CD14-positive monocyte (primary cell): ENCODE measurements around the gene VAV2. TPM values are rescaled to one million over a fixed set of nuclear protein-coding genes. Genes with fewer than 3 reads are reported as not detected.

Source experiments
- DNase-seq, 3 donors: peaks; one replicate each; pipeline ENCODE4 v3.0.0-alpha.2; 2011 to 2022
- H2AFZ ChIP-seq: 2 replicates; pipeline ENCODE4 v1.6.0; 2012; ENCODE audit warnings: mild to moderate bottlenecking, low read depth, low read length, inconsistent platforms; ENCODE audit not compliant: insufficient read depth, poor library complexity, severe bottlenecking
- H3K27ac ChIP-seq, 2 donors: 1 replicate in 1 of 2; 2 replicates in 1 of 2; pipeline ENCODE4 v1.5.1; 2012 to 2013; ENCODE audit warnings: low read length in 2 of 2, control low read depth in 1 of 2, inconsistent platforms in 1 of 2, low read depth in 1 of 2, mild to moderate bottlenecking in 1 of 2
- H3K27me3 ChIP-seq, 2 donors: one replicate each; pipeline versions ENCODE4 v1.6.0 to v1.6.1; 2011 to 2013; ENCODE audit warnings: low read length in 2 of 2; ENCODE audit not compliant: control insufficient read depth in 2 of 2, insufficient read depth in 2 of 2
- H3K36me3 ChIP-seq, 2 donors: replicated peaks in 1 of 2; 1 replicate in 1 of 2; 2 replicates in 1 of 2; pipeline versions ENCODE4 v1.5.1 to v1.6.1; 2012 to 2013; ENCODE audit warnings: low read length in 2 of 2, control low read depth in 1 of 2, inconsistent platforms in 1 of 2, mild to moderate bottlenecking in 1 of 2; ENCODE audit not compliant: insufficient read depth in 2 of 2, control insufficient read depth in 1 of 2
- H3K4me1 ChIP-seq, 2 donors: 1 replicate in 1 of 2; 2 replicates in 1 of 2; pipeline versions ENCODE4 v1.5.1 to v1.6.1; 2012 to 2013; ENCODE audit warnings: low read length in 2 of 2, control low read depth in 1 of 2, inconsistent platforms in 1 of 2, mild to moderate bottlenecking in 1 of 2, moderate library complexity in 1 of 2; ENCODE audit not compliant: insufficient read depth in 2 of 2, control insufficient read depth in 1 of 2
- H3K4me2 ChIP-seq: replicated peaks from 2 replicates; pipeline ENCODE3; 2012; ENCODE audit warnings: low read length, moderate library complexity, mild to moderate bottlenecking; ENCODE audit not compliant: poor library complexity, severe bottlenecking; ENCODE audit errors: extremely low read depth
- H3K4me3 ChIP-seq, 3 experiments: fragments of 200-600 bp in 1 of 3; sonication (generic) in 1 of 3; replicated peaks in 1 of 3; 1 replicate in 2 of 3; 2 replicates in 1 of 3; pipeline ENCODE4 v1.5.1; 2011 to 2013; ENCODE audit warnings: low read length in 3 of 3, mild to moderate bottlenecking in 3 of 3, control low read depth in 2 of 3, low read depth in 2 of 3, inconsistent platforms in 1 of 3, moderate library complexity in 1 of 3
- H3K79me2 ChIP-seq: 2 replicates; pipeline ENCODE4 v1.6.0; 2012; ENCODE audit warnings: mild to moderate bottlenecking, control low read depth, inconsistent platforms, low read length, moderate library complexity; ENCODE audit not compliant: insufficient read depth
- H3K9ac ChIP-seq: 2 replicates; pipeline ENCODE4 v1.6.0; 2017; ENCODE audit warnings: low read length, mild to moderate bottlenecking; ENCODE audit not compliant: insufficient read depth, poor library complexity, severe bottlenecking
- H3K9me3 ChIP-seq, 2 donors: replicated peaks in 1 of 2; 1 replicate in 1 of 2; 2 replicates in 1 of 2; pipeline versions ENCODE4 v1.5.1 to v1.6.1; 2012 to 2013; ENCODE audit warnings: low read length in 2 of 2, control low read depth in 1 of 2; ENCODE audit not compliant: control insufficient read depth in 1 of 2, insufficient read depth in 1 of 2
- H4K20me1 ChIP-seq: 2 replicates; pipeline ENCODE4 v1.6.0; 2012; ENCODE audit warnings: mild to moderate bottlenecking, low read length, control low read depth, moderate library complexity; ENCODE audit not compliant: insufficient read depth
- H3K27ac Mint-ChIP-seq, 7 donors: one replicate each; pipeline ENCODE4 v1.8.0; 2020; ENCODE audit warnings: mild to moderate bottlenecking in 7 of 7, mixed read lengths in 7 of 7, moderate library complexity in 6 of 7, inconsistent platforms in 2 of 7
- H3K27me3 Mint-ChIP-seq, 3 donors: one replicate each; pipeline ENCODE4 v1.8.0; 2021 to 2022; ENCODE audit warnings: low read depth in 3 of 3, mild to moderate bottlenecking in 3 of 3, mixed read lengths in 3 of 3, moderate library complexity in 3 of 3, inconsistent platforms in 1 of 3
- H3K36me3 Mint-ChIP-seq, 2 donors: one replicate each; pipeline ENCODE4 v1.8.0; 2020; ENCODE audit warnings: mixed read lengths in 2 of 2, inconsistent platforms in 1 of 2, mild to moderate bottlenecking in 1 of 2
- H3K4me1 Mint-ChIP-seq: one replicate; pipeline ENCODE4 v1.8.0; 2020; ENCODE audit warnings: mild to moderate bottlenecking, mixed read lengths
- H3K4me3 Mint-ChIP-seq, 2 donors: one replicate each; pipeline ENCODE4 v1.8.0; 2020; ENCODE audit warnings: mild to moderate bottlenecking in 2 of 2, mixed read lengths in 2 of 2, moderate library complexity in 1 of 2
- H3K9me3 Mint-ChIP-seq, 7 donors: one replicate each; pipeline ENCODE4 v1.8.0; 2020 to 2022; ENCODE audit warnings: mixed read lengths in 7 of 7, mild to moderate bottlenecking in 6 of 7, moderate library complexity in 6 of 7, inconsistent platforms in 2 of 7
- CTCF ChIP-seq: fragments of 200-600 bp; IDR thresholded peaks from one replicate; pipeline ENCODE4 v1.8.0; 2022; ENCODE audit warnings: antibody characterized with exemption, mild to moderate bottlenecking
- WGBS: methylation state at CpG from one replicate; pipeline ENCODE4 v1.1.5; 2013; ENCODE audit warnings: missing lambda C conversion rate; ENCODE audit not compliant: insufficient coverage; 5-methylcytosine and 5-hydroxymethylcytosine counted together
- intact Hi-C, 2 donors: fragments of 100-400 bp; cut with micrococcal nuclease; formaldehyde crosslinking; loops; one replicate each; pipeline versions ENCODE4 v1.15.0 to v1.15.1; 2023
- polyA plus RNA-seq, 3 donors: library from polyadenylated mRNA; depleted of rRNA in 1 of 3; unstranded in 2 of 3; stranded (reverse) in 1 of 3; fragments of 300-500 nt in 2 of 3; fragments of >200 nt in 1 of 3; fragmentation: Illumina TruSeq in 2 of 3; gene quantifications; 1 replicate in 2 of 3; 2 replicates in 1 of 3; pipeline ENCODE4 v1.2.3, GENCODE V29; 2012 to 2021

Gene VAV2
- polyA plus RNA-seq, 3 donors = 2.3 to 13.6 (median 2.3) TPM

DNA sequence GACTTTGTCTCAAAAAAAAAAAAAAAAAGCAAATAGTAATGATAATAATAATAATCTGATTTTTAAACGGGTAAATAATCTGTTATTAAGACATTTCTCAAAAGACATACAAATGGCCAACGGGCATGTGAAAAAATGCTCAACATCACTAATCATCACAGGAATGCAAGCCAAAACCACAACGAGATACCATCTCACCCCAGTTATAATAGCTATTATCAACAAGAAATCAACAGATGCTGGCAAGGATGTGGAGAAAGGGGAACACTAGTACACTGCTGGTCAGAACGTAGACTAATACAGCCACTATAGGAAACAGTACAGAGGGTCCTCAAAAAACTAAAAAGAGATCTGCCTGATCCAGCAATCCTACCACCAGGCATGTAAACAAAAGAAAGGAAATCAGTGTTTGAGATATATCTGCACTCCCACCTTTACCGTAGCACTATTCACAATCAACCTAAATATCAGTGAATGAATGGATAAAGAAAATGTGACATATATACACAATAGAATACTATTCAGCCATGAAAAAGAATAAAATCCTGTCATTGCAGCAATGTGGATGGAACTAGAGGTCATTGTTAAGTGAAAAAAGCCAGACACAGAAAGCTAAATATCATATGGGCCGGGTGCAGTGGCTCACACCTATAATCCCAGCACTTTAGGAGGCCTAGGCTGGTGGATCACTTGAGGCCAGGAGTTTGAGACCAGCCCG is 24.9 kb downstream of the VAV2 start:
- no peak overlapping the region for H3K4me2 ChIP-seq
- peaks cover 0 to 2% of the 10 kb centered on the region in 2 donors for H3K4me1 ChIP-seq
- H3K79me2 ChIP-seq = peaks cover 32% of the 10 kb centered on the region
- no peaks in the 10 kb centered on the region for H3K36me3 ChIP-seq
- no peaks in the 10 kb centered on the region for H3K27me3 ChIP-seq
- no CpG with 5 or more reads among the region's 7 CpGs for WGBS
- no peak overlapping the region for H3K4me3 ChIP-seq
- no peak overlapping the region for H3K27ac Mint-ChIP-seq
- H3K27me3 Mint-ChIP-seq = peaks cover 0 to 5% (median 2%) of the 10 kb centered on the region in 3 donors
- H3K27ac ChIP-seq = no peak overlapping the region
- no peak overlapping the region for H2AFZ ChIP-seq
- H3K9me3 Mint-ChIP-seq = peaks cover 10 to 17% (median 12%) of the 10 kb centered on the region in 7 donors
- peaks cover 89% of the 10 kb centered on the region for H4K20me1 ChIP-seq
- peaks cover 3 to 8% of the 10 kb centered on the region in 2 donors for H3K9me3 ChIP-seq
- intact Hi-C loops = no loop called here
- H3K36me3 Mint-ChIP-seq = peaks cover 0 to 6% of the 10 kb centered on the region in 2 donors
- TF ChIP-seq CTCF = no peak
- no peak for DNase-seq
- H3K4me1 Mint-ChIP-seq = peaks cover 4% of the 10 kb centered on the region
- H3K4me3 Mint-ChIP-seq = no peak overlapping the region
- no peak overlapping the region for H3K9ac ChIP-seq

DNA sequence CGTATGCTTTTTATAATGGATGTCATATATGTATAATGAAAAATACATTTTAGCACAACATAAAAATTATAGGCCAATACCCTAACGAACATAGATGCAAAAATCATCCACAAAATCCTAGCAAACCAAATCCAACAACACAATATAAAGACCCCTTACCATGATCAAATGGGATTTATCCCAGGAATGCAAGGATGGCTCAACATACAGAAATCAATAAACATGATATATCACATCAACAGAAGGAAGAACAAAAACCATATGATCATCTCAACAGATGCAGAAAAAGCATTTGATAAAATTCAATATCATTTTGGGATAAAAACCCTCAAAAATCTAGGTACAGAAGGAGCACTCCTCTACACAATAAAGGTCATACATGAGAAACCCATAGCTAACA is 27.7 kb downstream of the VAV2 start:
- Mint-ChIP-seq H3K4me3 (no peak overlapping the region), H3K4me1 (peaks cover 24% of the 10 kb centered on the region), H3K27me3 (peaks cover 0 to 9% (median 6%) of the 10 kb centered on the region in 3 donors), H3K36me3 (peaks cover 0 to 8% of the 10 kb centered on the region in 2 donors), H3K9me3 (peaks cover 10 to 19% (median 12%) of the 10 kb centered on the region in 7 donors), H3K27ac (no peak overlapping the region)
- H4K20me1 ChIP-seq = peaks cover 88% of the 10 kb centered on the region
- no peak overlapping the region for H3K4me3 ChIP-seq
- H2AFZ ChIP-seq = no peak overlapping the region
- no peaks in the 10 kb centered on the region for H3K36me3 ChIP-seq
- intact Hi-C loops = no loop called here
- DNase-seq = no peak
- no peak overlapping the region for H3K4me2 ChIP-seq
- no CpG with 5 or more reads among the region's 2 CpGs for WGBS
- H3K9ac ChIP-seq = no peak overlapping the region
- peaks cover 3 to 8% of the 10 kb centered on the region in 2 donors for H3K9me3 ChIP-seq
- H3K27me3 ChIP-seq = peaks cover 0 to 2% of the 10 kb centered on the region in 2 donors
- peaks cover 41% of the 10 kb centered on the region for H3K79me2 ChIP-seq
- no peak for TF ChIP-seq CTCF
- no peak overlapping the region for H3K27ac ChIP-seq
- H3K4me1 ChIP-seq = peaks cover 24 to 29% of the 10 kb centered on the region in 2 donors
